Esophagus squamous epithelium (tissue), 5 donors: ENCODE data around the gene CALM1. TPM values are rescaled to one million over a fixed set of nuclear protein-coding genes. Genes with fewer than 3 reads are reported as not detected.

Experiments
- DNase-seq: peaks from one replicate; lab custom pipeline; 2025; lab: John Stamatoyannopoulos, UW
- H3K27ac ChIP-seq, 4 donors: fragments of 200-600 bp; sonication (generic); one replicate each; pipeline ENCODE4 v1.5.1; 2016 to 2019; ENCODE audit warnings: mild to moderate bottlenecking in 1 of 4
- H3K27me3 ChIP-seq, 4 donors: fragments of 200-600 bp; sonication (generic); 1 replicate in 3 of 4; 2 replicates in 1 of 4; pipeline versions ENCODE4 v1.5.1 to v1.6.0; 2017 to 2021; ENCODE audit warnings: antibody characterized with exemption in 1 of 4
- H3K36me3 ChIP-seq, 3 donors: fragments of 200-600 bp; sonication (generic); one replicate each; pipeline ENCODE4 v1.5.1; 2016 to 2019
- H3K4me1 ChIP-seq, 3 donors: fragments of 200-600 bp; sonication (generic); one replicate each; pipeline ENCODE4 v1.5.1; 2017 to 2019
- H3K4me3 ChIP-seq, 4 donors: fragments of 200-600 bp; sonication (generic); 1 replicate in 3 of 4; 2 replicates in 1 of 4; pipeline ENCODE4 v1.5.1; 2016 to 2019; ENCODE audit warnings: mild to moderate bottlenecking in 2 of 4, moderate library complexity in 1 of 4
- H3K9me3 ChIP-seq, 3 donors: fragments of 200-600 bp; sonication (generic); one replicate each; pipeline ENCODE4 v1.5.1; 2016 to 2019
- CTCF ChIP-seq, 6 experiments: fragments of 450-650 bp in 4 of 6; fragments of 200-600 bp in 2 of 6; sonication (generic) in 2 of 6; IDR thresholded peaks; one replicate each; pipeline ENCODE4 v1.5.1; 2016 to 2019; ENCODE audit warnings: antibody characterized with exemption in 6 of 6, mild to moderate bottlenecking in 4 of 6, moderate library complexity in 4 of 6
- POLR2A ChIP-seq, 4 donors: fragments of 450-650 bp; IDR thresholded peaks; one replicate each; pipeline ENCODE4 v1.6.1; 2017; ENCODE audit warnings: antibody characterized with exemption in 4 of 4, mild to moderate bottlenecking in 4 of 4, moderate library complexity in 3 of 4
- WGBS, 2 donors: methylation state at CpG; one replicate each; pipeline ENCODE4 v1.1.5; 2018; 5-methylcytosine and 5-hydroxymethylcytosine counted together
- intact Hi-C: fragments of 100-400 bp; cut with DNase I; formaldehyde crosslinking; loops from one replicate; pipeline ENCODE4 v1.15.0; 2022
- total RNA-seq, 4 donors: library from RNA; depleted of rRNA; stranded (reverse); fragments of >200 nt; gene quantifications; one replicate each; pipeline ENCODE4 v1.1.0, GENCODE V29; 2016
- donor health status: DM: yes; HTN: yes; CAD: no.

Gene CALM1
- total RNA-seq, 4 donors from 2014 or later: 329 to 554 (median 426) TPM

- 54 to 62% methylated on average over 14 to 16 of the region's 16 CpGs for whole genome bisulfite sequencing, 2 donors
- Histone ChIP-seq H3K36me3 (no peaks in the 10 kb centered on the region), H3K27me3 (no peaks in the 10 kb centered on the region), H3K9me3 (peaks cover 0 to 12% (median 9%) of the 10 kb centered on the region in 3 donors), H3K27ac (peak overlapping the region; percentile 79 to 93 (median 82)), H3K4me1 (peaks cover 2 to 67% (median 16%) of the 10 kb centered on the region in 3 donors), H3K4me3 (no peak overlapping the region)
- intact Hi-C loops: no loop called here
- TF ChIP-seq CTCF (IDR thresholded peaks at IDR 0.05) (no peak), POLR2A (IDR thresholded peaks at IDR 0.05) (no peak)
- DNase-seq: no peak
Measured at GRCh38 chr14:90443161-90444076, 46.6 kb downstream of the CALM1 start.

GRCh38 chr14:90444077-90444696, 47.4 kb downstream of the CALM1 start:
- 28 to 38% methylated on average over 3 to 5 of the region's 6 CpGs for WGBS, 2 donors
- no peak for DNase-seq
- H3K27ac ChIP-seq: peak overlapping the region; percentile 79 to 93 (median 82)
- H3K27me3 ChIP-seq: no peaks in the 10 kb centered on the region
- TF ChIP-seq CTCF (IDR thresholded peaks at IDR 0.05): no peak
- no peak for TF ChIP-seq POLR2A (IDR thresholded peaks at IDR 0.05)
- H3K4me3 ChIP-seq: no peak overlapping the region
- no peaks in the 10 kb centered on the region for H3K36me3 ChIP-seq
- intact Hi-C loops: no loop called here
- H3K4me1 ChIP-seq: peaks cover 2 to 60% (median 13%) of the 10 kb centered on the region in 3 donors
- peaks cover 0 to 12% (median 9%) of the 10 kb centered on the region in 3 donors for H3K9me3 ChIP-seq

GRCh38 chr14:90445011-90445410, 48.2 kb downstream of the CALM1 start:
- intact Hi-C loops: no loop called here

GRCh38 chr14:90446405-90446804, 49.6 kb downstream of the CALM1 start:
- DNase-seq: no peak
- Histone ChIP-seq H3K9me3 (peaks cover 0 to 12% (median 9%) of the 10 kb centered on the region in 3 donors), H3K27ac (no peak overlapping the region), H3K4me3 (no peak overlapping the region), H3K4me1 (peaks cover 2 to 39% (median 4%) of the 10 kb centered on the region in 3 donors), H3K36me3 (no peaks in the 10 kb centered on the region), H3K27me3 (no peaks in the 10 kb centered on the region)
- intact Hi-C loops: no loop called here
- 84 to 89% methylated on average over 4 of the region's 4 CpGs for whole genome bisulfite sequencing, 2 donors
- TF ChIP-seq POLR2A (IDR thresholded peaks at IDR 0.05) (no peak), CTCF (IDR thresholded peaks at IDR 0.05) (no peak)

More at GRCh38 chr14:90445011-90445410, 48.2 kb downstream of the CALM1 start:
- peak overlapping the region; percentile 57 to 93 (median 82) for H3K27ac ChIP-seq
- DNase-seq: no peak
- peaks cover 0 to 12% (median 9%) of the 10 kb centered on the region in 3 donors for H3K9me3 ChIP-seq
- H3K4me1 ChIP-seq: peaks cover 2 to 53% (median 10%) of the 10 kb centered on the region in 3 donors
- no peaks in the 10 kb centered on the region for H3K36me3 ChIP-seq
- no peak overlapping the region for H3K4me3 ChIP-seq
- no peaks in the 10 kb centered on the region for H3K27me3 ChIP-seq
- TF ChIP-seq CTCF (IDR thresholded peaks at IDR 0.05): no peak
- 80 to 91% methylated on average over 4 of the region's 4 CpGs for WGBS, 2 donors
